Measurements from ENCODE around the gene LACRT. TPM values are rescaled to one million over a fixed set of nuclear protein-coding genes. Genes with fewer than 3 reads are reported as not detected.

LACRT gene
- total RNA-seq, 6 donors from 2014 or later, result not detected

- 63 to 83% methylated on average over 2 of the region's 2 CpGs for WGBS, 2 donors
- H3K4me1 ChIP-seq, result no peaks in the 10 kb centered on the region
- H3K27ac ChIP-seq, result no peak overlapping the region
- H3K9me3 ChIP-seq, result no peaks in the 10 kb centered on the region
- ATAC-seq (ENCODE audit: low FRiP score in 2 of 2) (no peak), DNase-seq (no peak)
- H3K4me3 ChIP-seq, result no peak overlapping the region
- no peaks in the 10 kb centered on the region for H3K36me3 ChIP-seq
- H3K27me3 ChIP-seq, result no peaks in the 10 kb centered on the region
- TF ChIP-seq POLR2AphosphoS5 (IDR thresholded peaks at IDR 0.05) (no peak), POLR2A (IDR thresholded peaks at IDR 0.05) (no peak), EP300 (IDR thresholded peaks at IDR 0.05) (no peak), CTCF (IDR thresholded peaks at IDR 0.05) (no peak)
Measured at GRCh38 chr12:54661048-54661447, 26.4 kb upstream of the LACRT start.

GRCh38 chr12:54660320-54660962, 25.7 kb upstream of the LACRT start:
- DNase-seq (no peak), ATAC-seq (ENCODE audit: low FRiP score in 2 of 2) (no peak)
- Histone ChIP-seq H3K36me3 (no peaks in the 10 kb centered on the region), H3K4me3 (no peak overlapping the region), H3K9me3 (no peaks in the 10 kb centered on the region), H3K27ac (no peak overlapping the region), H3K27me3 (no peaks in the 10 kb centered on the region), H3K4me1 (no peaks in the 10 kb centered on the region)
- WGBS, 2 donors, result 84 to 89% methylated on average over 10 of the region's 10 CpGs
- TF ChIP-seq EP300 (IDR thresholded peaks at IDR 0.05) (no peak), POLR2AphosphoS5 (IDR thresholded peaks at IDR 0.05) (no peak), CTCF (IDR thresholded peaks at IDR 0.05) (no peak), POLR2A (IDR thresholded peaks at IDR 0.05) (no peak)

- Histone ChIP-seq H3K4me1 (no peaks in the 10 kb centered on the region), H3K27me3 (no peaks in the 10 kb centered on the region), H3K27ac (no peak overlapping the region), H3K4me3 (no peak overlapping the region), H3K9me3 (no peaks in the 10 kb centered on the region), H3K36me3 (no peaks in the 10 kb centered on the region)
- ATAC-seq (ENCODE audit: low FRiP score in 2 of 2) (peak in 1 of 2 donors; percentile 51), DNase-seq (peak in 1 of 2 donors; percentile 34)
- TF ChIP-seq POLR2AphosphoS5 (IDR thresholded peaks at IDR 0.05), result no peak
- TF ChIP-seq CTCF (IDR thresholded peaks at IDR 0.05), result peak in 4 of 6 experiments; percentile 16 to 26 (median 20)
- WGBS, 2 donors, result 63 to 65% methylated on average over 19 of the region's 19 CpGs
Measured at GRCh38 chr12:54658306-54659264, 23.9 kb upstream of the LACRT start.

GRCh38 chr12:54657105-54657607, 22.5 kb upstream of the LACRT start:
- Histone ChIP-seq H3K27me3 (no peaks in the 10 kb centered on the region), H3K36me3 (no peaks in the 10 kb centered on the region), H3K4me3 (no peak overlapping the region), H3K9me3 (no peaks in the 10 kb centered on the region), H3K4me1 (no peaks in the 10 kb centered on the region), H3K27ac (no peak overlapping the region)
- TF ChIP-seq CTCF (IDR thresholded peaks at IDR 0.05) (no peak), EP300 (IDR thresholded peaks at IDR 0.05) (no peak), POLR2AphosphoS5 (IDR thresholded peaks at IDR 0.05) (no peak), POLR2A (IDR thresholded peaks at IDR 0.05) (no peak)
- ATAC-seq (ENCODE audit: low FRiP score in 2 of 2) (no peak), DNase-seq (no peak)
- WGBS, 2 donors, result 85 to 86% methylated on average over 6 of the region's 6 CpGs
